Measurements from ENCODE around the gene CENPC.

DNA sequence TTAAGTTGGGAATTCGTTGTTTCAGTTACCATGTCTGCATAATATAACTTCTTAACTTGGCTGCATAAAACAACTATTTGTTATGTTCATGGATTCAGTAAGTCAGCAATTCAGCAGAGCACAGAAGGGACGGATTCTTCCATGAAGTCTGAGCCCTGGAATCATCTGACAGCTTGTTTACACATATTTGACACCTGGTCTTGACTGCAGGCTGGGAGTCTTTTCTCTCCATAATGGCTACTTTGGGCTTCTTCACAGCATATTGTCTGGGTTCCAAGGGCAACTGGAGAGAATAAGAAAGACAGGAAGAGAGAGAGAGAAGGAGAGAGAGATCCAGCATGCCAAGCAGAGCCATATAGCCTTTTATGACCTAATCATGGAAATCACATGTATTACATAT, 23.1 kb downstream of the CENPC start:
- TF ChIP-seq, protein P1, sequence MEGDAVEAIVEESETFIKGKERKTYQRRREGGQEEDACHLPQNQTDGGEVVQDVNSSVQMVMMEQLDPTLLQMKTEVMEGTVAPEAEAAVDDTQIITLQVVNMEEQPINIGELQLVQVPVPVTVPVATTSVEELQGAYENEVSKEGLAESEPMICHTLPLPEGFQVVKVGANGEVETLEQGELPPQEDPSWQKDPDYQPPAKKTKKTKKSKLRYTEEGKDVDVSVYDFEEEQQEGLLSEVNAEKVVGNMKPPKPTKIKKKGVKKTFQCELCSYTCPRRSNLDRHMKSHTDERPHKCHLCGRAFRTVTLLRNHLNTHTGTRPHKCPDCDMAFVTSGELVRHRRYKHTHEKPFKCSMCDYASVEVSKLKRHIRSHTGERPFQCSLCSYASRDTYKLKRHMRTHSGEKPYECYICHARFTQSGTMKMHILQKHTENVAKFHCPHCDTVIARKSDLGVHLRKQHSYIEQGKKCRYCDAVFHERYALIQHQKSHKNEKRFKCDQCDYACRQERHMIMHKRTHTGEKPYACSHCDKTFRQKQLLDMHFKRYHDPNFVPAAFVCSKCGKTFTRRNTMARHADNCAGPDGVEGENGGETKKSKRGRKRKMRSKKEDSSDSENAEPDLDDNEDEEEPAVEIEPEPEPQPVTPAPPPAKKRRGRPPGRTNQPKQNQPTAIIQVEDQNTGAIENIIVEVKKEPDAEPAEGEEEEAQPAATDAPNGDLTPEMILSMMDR (conservative IDR thresholded peaks at IDR 0.05 in 1 of 2, IDR thresholded peaks at IDR 0.05 in 1 of 2; ENCODE audit: low read depth in 1 of 2, low read length in 2 of 2), result no peak
- TF ChIP-seq EZH2 (IDR thresholded peaks at IDR 0.05; ENCODE audit: low read length, missing control alignments), result no peak

All from fibroblast of lung (primary cell).